Loucy (cell line): ENCODE data around the gene PPM1F.
A peak's percentile ranks its signal among the peaks of the same experiment; 100 is the strongest.

ENCODE experiments used
- H2AFZ ChIP-seq: fragments of 200-600 bp; sonication (generic); 2 replicates; pipeline ENCODE4 v1.6.0; 2016; ENCODE audit warnings: antibody characterized with exemption, mild to moderate bottlenecking, low read length, moderate library complexity
- H3F3A ChIP-seq: fragments of 200-600 bp; 2 replicates; pipeline ENCODE4 v1.6.0; 2016; ENCODE audit warnings: antibody characterized with exemption, low read depth, mild to moderate bottlenecking
- H3K27me3 ChIP-seq: fragments of 200-600 bp; sonication (generic); 2 replicates; pipeline ENCODE4 v1.6.1; 2014; ENCODE audit warnings: low read length, mild to moderate bottlenecking; ENCODE audit not compliant: insufficient read depth, poor library complexity, severe bottlenecking
- H3K36me3 ChIP-seq: fragments of 200-600 bp; sonication (generic); 2 replicates; pipeline ENCODE4 v1.6.1; 2016; ENCODE audit warnings: low read length; ENCODE audit not compliant: insufficient read depth
- H3K4me1 ChIP-seq: fragments of 200-600 bp; sonication (generic); 2 replicates; pipeline ENCODE4 v1.5.1; 2014; ENCODE audit warnings: low read length, mild to moderate bottlenecking; ENCODE audit not compliant: insufficient read depth, poor library complexity, severe bottlenecking
- H3K4me2 ChIP-seq: fragments of 200-600 bp; sonication (generic); 2 replicates; pipeline ENCODE4 v1.6.0; 2014; ENCODE audit warnings: antibody characterized with exemption, low read length, low read depth, mild to moderate bottlenecking; ENCODE audit not compliant: poor library complexity, severe bottlenecking
- H3K4me3 ChIP-seq: fragments of 200-600 bp; sonication (generic); 2 replicates; pipeline ENCODE4 v1.5.1; 2014; ENCODE audit warnings: low read length, mild to moderate bottlenecking, mixed read lengths; ENCODE audit not compliant: poor library complexity, severe bottlenecking
- H3K79me2 ChIP-seq: fragments of 200-600 bp; sonication (generic); 2 replicates; pipeline ENCODE4 v1.6.1; 2014; ENCODE audit warnings: low read length; ENCODE audit not compliant: insufficient read depth
- H3K9ac ChIP-seq: fragments of 200-600 bp; sonication (generic); 2 replicates; pipeline ENCODE4 v1.6.0; 2014; ENCODE audit warnings: mild to moderate bottlenecking, low read depth, low read length, moderate library complexity; ENCODE audit not compliant: poor library complexity, severe bottlenecking
- H3K9me2 ChIP-seq: fragments of 200-600 bp; sonication (generic); replicated peaks from 2 replicates; pipeline ENCODE4 v1.6.1; 2016; ENCODE audit warnings: low read depth, low read length, mixed read lengths
- H3K9me3 ChIP-seq: fragments of 200-600 bp; sonication (generic); 2 replicates; pipeline ENCODE4 v1.6.1; 2014; ENCODE audit warnings: mild to moderate bottlenecking, antibody characterized with exemption, low read length, low read depth; ENCODE audit not compliant: insufficient read depth
- H4K20me1 ChIP-seq: fragments of 200-600 bp; sonication (generic); 2 replicates; pipeline ENCODE4 v1.6.0; 2014; ENCODE audit warnings: antibody characterized with exemption, low read length, mild to moderate bottlenecking; ENCODE audit not compliant: insufficient read depth, poor library complexity, severe bottlenecking
- EZH2phosphoT487 ChIP-seq: fragments of 200-600 bp; IDR thresholded peaks from 2 replicates; pipeline ENCODE4 v1.6.1; 2018; ENCODE audit warnings: antibody characterized with exemption, mild to moderate bottlenecking, moderate library complexity, borderline replicate concordance
- TF ChIP-seq, protein P1 (sequence below): fragments of 200-600 bp; sonication (generic); conservative IDR thresholded peaks from 2 replicates; pipeline ENCODE4 v1.5.1; 2014; ENCODE audit warnings: mild to moderate bottlenecking, antibody characterized with exemption, low read length

Gene PPM1F

DNA sequence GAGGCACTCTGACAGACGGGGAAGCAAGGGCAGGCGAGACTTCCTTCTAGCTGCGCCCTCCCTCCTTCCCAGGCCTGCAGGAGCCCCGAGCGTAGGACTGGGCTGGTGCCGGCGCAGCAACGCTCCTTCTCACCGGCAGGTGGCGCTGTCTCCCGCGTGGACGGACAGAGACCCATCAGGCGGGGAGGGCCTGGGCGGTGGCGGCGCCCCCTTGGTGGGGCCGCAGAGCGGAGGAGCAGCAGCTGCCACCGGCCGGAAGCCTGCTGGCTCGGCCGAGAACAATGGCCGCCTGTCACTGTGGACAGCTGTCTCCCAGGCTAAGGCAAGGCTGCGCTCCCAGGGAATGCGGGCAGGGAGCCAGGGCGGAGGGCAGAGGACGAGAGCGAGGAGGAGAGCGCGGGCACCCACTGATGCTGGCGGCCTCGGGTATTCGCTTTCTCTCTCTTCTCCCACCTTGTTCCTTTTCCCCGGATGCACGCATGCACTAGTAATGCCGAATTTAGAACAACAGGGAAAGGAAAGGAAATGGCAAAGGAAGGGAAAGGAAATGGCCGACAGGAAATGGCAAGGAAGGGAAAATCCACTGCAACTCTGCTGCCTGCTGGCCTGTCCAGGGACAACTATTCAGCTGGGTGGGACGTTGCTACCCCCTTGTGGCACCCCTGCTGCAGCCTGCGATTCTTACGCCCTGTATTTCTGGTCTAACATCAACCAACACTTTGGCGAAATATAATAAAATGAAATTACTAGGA is 14.4 kb downstream of the PPM1F start:
- Histone ChIP-seq H4K20me1 (no peaks in the 10 kb centered on the region), H3K36me3 (peaks cover 10% of the 10 kb centered on the region; the same call in 1 of the 2 replicates), H3K4me3 (peak overlapping the region; percentile 92), H3F3A (peaks cover 9% of the 10 kb centered on the region; the same call in 1 of the 2 replicates), H3K9ac (peak overlapping the region; percentile 98), H3K4me1 (peaks cover 60% of the 10 kb centered on the region), H3K9me3 (no peaks in the 10 kb centered on the region), H3K79me2 (peaks cover 26% of the 10 kb centered on the region), H3K4me2 (peak overlapping the region; percentile 85), H3K9me2 (no peaks in the 10 kb centered on the region), H3K27me3 (no peaks in the 10 kb centered on the region), H2AFZ (peak overlapping the region; percentile 99)
- TF ChIP-seq, protein P1, sequence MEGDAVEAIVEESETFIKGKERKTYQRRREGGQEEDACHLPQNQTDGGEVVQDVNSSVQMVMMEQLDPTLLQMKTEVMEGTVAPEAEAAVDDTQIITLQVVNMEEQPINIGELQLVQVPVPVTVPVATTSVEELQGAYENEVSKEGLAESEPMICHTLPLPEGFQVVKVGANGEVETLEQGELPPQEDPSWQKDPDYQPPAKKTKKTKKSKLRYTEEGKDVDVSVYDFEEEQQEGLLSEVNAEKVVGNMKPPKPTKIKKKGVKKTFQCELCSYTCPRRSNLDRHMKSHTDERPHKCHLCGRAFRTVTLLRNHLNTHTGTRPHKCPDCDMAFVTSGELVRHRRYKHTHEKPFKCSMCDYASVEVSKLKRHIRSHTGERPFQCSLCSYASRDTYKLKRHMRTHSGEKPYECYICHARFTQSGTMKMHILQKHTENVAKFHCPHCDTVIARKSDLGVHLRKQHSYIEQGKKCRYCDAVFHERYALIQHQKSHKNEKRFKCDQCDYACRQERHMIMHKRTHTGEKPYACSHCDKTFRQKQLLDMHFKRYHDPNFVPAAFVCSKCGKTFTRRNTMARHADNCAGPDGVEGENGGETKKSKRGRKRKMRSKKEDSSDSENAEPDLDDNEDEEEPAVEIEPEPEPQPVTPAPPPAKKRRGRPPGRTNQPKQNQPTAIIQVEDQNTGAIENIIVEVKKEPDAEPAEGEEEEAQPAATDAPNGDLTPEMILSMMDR, result peak; percentile 76
- TF ChIP-seq EZH2phosphoT487, result no peak

DNA sequence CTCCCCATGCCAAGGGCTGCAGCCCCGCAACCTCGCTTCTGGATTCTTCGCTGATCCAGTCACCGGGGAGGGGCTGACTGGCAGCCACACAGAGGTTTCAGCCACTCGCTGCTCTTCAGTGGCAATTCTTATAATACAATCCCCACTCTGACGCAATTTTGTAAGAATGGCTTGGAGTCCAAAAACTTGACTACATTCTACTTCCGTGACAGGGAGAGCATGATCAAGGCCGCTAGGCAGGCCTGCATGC is 14.9 kb downstream of the PPM1F start:
- Histone ChIP-seq H3K9me2 (no peaks in the 10 kb centered on the region), H3F3A (peaks cover 9% of the 10 kb centered on the region; the same call in 1 of the 2 replicates), H3K4me3 (peak overlapping the region; percentile 92), H4K20me1 (no peaks in the 10 kb centered on the region), H3K4me1 (peaks cover 55% of the 10 kb centered on the region), H3K79me2 (peaks cover 26% of the 10 kb centered on the region), H3K27me3 (no peaks in the 10 kb centered on the region), H3K9ac (peak overlapping the region; percentile 98), H3K4me2 (peak overlapping the region; percentile 85), H3K36me3 (peaks cover 15% of the 10 kb centered on the region; the same call in 1 of the 2 replicates), H2AFZ (peak overlapping the region; percentile 56; the same call in 1 of the 2 replicates), H3K9me3 (no peaks in the 10 kb centered on the region)
- TF ChIP-seq, protein P1, result no peak
- TF ChIP-seq EZH2phosphoT487, result no peak

DNA sequence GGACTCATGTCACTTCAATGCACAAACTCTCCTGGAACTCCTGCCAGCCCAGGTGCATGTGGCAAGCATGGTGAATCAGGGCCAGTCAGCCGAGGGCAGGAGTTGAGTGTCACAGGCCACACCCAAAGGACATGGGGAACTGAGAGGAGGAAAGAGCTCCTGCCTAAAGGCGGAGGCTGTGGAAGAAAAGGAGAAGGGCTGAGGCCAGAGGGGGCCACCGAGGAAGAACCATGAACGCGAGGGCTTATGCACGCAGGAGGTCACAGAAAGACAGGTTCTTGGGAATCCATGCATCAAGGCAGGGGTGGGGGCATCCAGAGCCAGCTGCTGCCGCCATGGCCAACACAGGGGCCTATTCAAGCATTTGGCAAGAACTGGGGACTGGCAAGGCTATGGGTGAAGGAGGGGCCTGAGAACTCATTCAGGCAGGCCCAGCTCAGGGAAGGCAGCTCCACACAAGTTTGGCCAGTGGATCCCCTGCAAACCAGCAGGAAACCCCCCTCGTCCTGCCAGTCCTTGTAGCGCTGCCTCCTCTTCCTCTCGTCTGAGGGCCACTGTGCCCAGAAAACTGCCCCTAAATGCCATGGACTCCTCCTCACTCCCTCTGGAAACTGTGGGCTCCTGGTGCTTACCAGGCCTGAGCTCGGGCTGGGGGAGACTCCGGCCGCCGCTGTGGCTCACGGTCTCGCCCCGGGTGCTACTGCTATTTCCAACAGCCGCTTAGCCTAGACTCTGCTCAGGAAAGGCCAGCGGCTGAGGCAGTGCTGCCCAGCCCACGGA is 15.4 kb downstream of the PPM1F start:
- peaks cover 26% of the 10 kb centered on the region for H3K79me2 ChIP-seq
- H3K4me2 ChIP-seq, result peak overlapping the region; percentile 85
- no peaks in the 10 kb centered on the region for H4K20me1 ChIP-seq
- H2AFZ ChIP-seq, result peak overlapping the region; percentile 56; the same call in 1 of the 2 replicates
- H3K9me3 ChIP-seq, result no peaks in the 10 kb centered on the region
- peaks cover 20% of the 10 kb centered on the region; the same call in 1 of the 2 replicates for H3K36me3 ChIP-seq
- H3K4me1 ChIP-seq, result peaks cover 49% of the 10 kb centered on the region
- H3F3A ChIP-seq, result peaks cover 9% of the 10 kb centered on the region; the same call in 1 of the 2 replicates
- TF ChIP-seq, protein P1, result no peak
- no peak for TF ChIP-seq EZH2phosphoT487
- peak overlapping the region; percentile 98 for H3K9ac ChIP-seq
- no peaks in the 10 kb centered on the region for H3K9me2 ChIP-seq
- peak overlapping the region; percentile 92 for H3K4me3 ChIP-seq
- no peaks in the 10 kb centered on the region for H3K27me3 ChIP-seq
